H4 (cell line): ENCODE results near the gene SORCS2. TPM values are rescaled to one million over a fixed set of nuclear protein-coding genes. Genes with fewer than 3 reads are reported as not detected.

Experiments used
- DNase-seq: peaks from one replicate; pipeline ENCODE4 v3.0.0-alpha.2; 2015; ENCODE audit warnings: low spot score
- total RNA-seq: library from RNA; depleted of rRNA; stranded (reverse); fragments of >200 nt; shearing (Covaris generic); gene quantifications from 2 replicates; pipeline ENCODE4 v1.2.3, GENCODE V29; 2014

Gene SORCS2
- total RNA-seq, 1 experiment from 2014 or later = 0.02 TPM

- DNase-seq = no peak
Observed at GRCh38 chr4:7505116-7505900, 313.0 kb downstream of the SORCS2 start.

- DNase-seq = no peak
Observed at GRCh38 chr4:7506119-7506518, 313.8 kb downstream of the SORCS2 start.

GRCh38 chr4:7506572-7506971 lies 314.2 kb downstream of the SORCS2 start:
- no peak for DNase-seq

GRCh38 chr4:7507381-7507780 lies 315.0 kb downstream of the SORCS2 start:
- DNase-seq = no peak

GRCh38 chr4:7510066-7510465 lies 317.7 kb downstream of the SORCS2 start:
- no peak for DNase-seq

- DNase-seq = no peak
Observed at GRCh38 chr4:7510538-7510937, 318.2 kb downstream of the SORCS2 start.

GRCh38 chr4:7511525-7511924 lies 319.2 kb downstream of the SORCS2 start:
- no peak for DNase-seq

GRCh38 chr4:7512428-7512827 lies 320.1 kb downstream of the SORCS2 start:
- no peak for DNase-seq

GRCh38 chr4:7512946-7513345 lies 320.6 kb downstream of the SORCS2 start:
- DNase-seq = no peak

- DNase-seq = peak; percentile 66
Observed at GRCh38 chr4:7513671-7514070, 321.3 kb downstream of the SORCS2 start.

GRCh38 chr4:7514281-7514680 lies 321.9 kb downstream of the SORCS2 start:
- DNase-seq = no peak

GRCh38 chr4:7514789-7515188 lies 322.5 kb downstream of the SORCS2 start:
- DNase-seq = no peak

- no peak for DNase-seq
Observed at GRCh38 chr4:7515390-7515902, 323.1 kb downstream of the SORCS2 start.

GRCh38 chr4:7516096-7516772 lies 323.9 kb downstream of the SORCS2 start:
- no peak for DNase-seq

GRCh38 chr4:7516773-7517144 lies 324.4 kb downstream of the SORCS2 start:
- DNase-seq = no peak

- no peak for DNase-seq
Observed at GRCh38 chr4:7518871-7519637, 326.7 kb downstream of the SORCS2 start.

GRCh38 chr4:7519638-7520376 lies 327.5 kb downstream of the SORCS2 start:
- no peak for DNase-seq

- DNase-seq = no peak
Observed at GRCh38 chr4:7521666-7522065, 329.3 kb downstream of the SORCS2 start.

- DNase-seq = no peak
Observed at GRCh38 chr4:7522452-7523220, 330.3 kb downstream of the SORCS2 start.

GRCh38 chr4:7523526-7523925 lies 331.2 kb downstream of the SORCS2 start:
- no peak for DNase-seq
